ENCODE measurements around the gene ANKRD12.

The ANKRD12 gene

DNA sequence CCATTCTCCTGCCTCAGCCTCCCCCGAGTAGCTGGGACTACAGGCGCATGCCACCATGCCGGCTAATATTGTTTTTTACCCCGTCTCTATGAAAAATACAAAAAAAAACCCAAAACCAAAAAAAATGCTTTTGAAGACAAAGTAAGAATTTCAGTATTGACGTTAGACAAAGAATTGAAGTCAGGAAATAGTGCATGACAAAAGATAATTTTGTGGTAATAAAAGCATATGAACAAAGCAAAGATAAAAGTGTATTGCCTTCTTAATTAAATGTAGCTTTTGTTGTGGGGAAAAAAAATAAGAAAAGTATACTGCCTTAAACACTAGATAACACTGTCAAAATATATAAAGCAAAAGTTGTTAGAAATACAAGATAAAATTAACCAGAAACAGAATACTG, 86.8 kb downstream of the ANKRD12 start:
- TF ChIP-seq, protein P1, sequence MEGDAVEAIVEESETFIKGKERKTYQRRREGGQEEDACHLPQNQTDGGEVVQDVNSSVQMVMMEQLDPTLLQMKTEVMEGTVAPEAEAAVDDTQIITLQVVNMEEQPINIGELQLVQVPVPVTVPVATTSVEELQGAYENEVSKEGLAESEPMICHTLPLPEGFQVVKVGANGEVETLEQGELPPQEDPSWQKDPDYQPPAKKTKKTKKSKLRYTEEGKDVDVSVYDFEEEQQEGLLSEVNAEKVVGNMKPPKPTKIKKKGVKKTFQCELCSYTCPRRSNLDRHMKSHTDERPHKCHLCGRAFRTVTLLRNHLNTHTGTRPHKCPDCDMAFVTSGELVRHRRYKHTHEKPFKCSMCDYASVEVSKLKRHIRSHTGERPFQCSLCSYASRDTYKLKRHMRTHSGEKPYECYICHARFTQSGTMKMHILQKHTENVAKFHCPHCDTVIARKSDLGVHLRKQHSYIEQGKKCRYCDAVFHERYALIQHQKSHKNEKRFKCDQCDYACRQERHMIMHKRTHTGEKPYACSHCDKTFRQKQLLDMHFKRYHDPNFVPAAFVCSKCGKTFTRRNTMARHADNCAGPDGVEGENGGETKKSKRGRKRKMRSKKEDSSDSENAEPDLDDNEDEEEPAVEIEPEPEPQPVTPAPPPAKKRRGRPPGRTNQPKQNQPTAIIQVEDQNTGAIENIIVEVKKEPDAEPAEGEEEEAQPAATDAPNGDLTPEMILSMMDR (IDR thresholded peaks at IDR 0.05; ENCODE audit: low read depth, low read length, missing control alignments): no peak
- no peak for DNase-seq (ENCODE audit: low read depth)
- H3K4me3 ChIP-seq (ENCODE audit: low read depth, low read length): no peak overlapping the region
- in situ Hi-C loops (cut with HindIII; ENCODE audit: low sequenced_read_pairs): no loop called here

DNA sequence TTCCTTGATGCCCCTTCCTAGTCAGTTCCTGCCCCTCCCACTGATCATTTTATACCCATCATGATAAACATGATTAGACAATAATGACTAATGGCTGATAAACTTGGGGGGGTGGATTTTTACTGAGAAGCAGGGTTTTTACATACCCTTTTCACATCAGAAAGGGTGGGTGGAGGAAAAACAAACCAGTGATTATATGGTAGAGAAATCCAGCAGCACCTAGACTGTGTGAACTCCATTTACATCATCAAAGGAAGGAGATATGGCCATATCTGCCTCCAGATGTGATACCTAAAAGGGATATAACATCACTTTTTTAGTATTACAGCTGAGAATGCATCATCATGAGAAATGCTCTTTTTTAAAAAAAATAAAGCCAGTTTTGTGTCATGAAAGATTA, 89.9 kb downstream of the ANKRD12 start:
- in situ Hi-C loops (cut with HindIII; ENCODE audit: low sequenced_read_pairs): no loop called here
- TF ChIP-seq, protein P1 (IDR thresholded peaks at IDR 0.05; ENCODE audit: low read depth, low read length, missing control alignments): no peak
- no peak overlapping the region for H3K4me3 ChIP-seq (ENCODE audit: low read depth, low read length)
- DNase-seq (ENCODE audit: low read depth): no peak

DNA sequence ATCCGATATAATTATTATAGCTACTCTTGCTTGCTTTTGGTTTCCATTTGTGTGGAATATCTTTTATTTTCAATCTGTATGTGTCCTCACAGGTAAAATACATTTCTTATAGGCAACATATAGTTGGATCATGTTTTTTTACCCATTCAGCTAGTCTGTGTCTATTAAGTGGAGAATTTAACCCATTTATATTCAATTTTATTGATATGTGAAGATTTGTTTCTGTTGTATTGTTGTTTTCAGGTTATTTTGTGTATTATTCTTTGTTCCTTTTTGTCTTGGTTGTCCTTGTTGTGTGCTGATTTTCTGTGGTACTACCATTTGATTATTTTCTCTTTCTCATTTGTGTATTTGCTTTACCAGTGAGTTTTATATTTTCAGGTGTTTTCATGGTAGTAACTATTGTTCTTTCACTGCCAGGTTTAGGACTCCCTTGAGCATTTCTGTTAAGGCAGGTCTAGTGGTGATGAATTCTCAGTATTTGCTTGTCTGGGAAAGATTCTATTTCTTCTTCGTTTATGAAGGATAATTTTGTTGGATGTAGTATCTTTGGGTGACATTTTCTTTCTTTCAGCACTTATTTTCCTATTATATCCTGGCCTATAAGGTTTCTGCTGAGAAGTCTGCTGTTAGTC, 95.4 kb downstream of the ANKRD12 start:
- in situ Hi-C loops (cut with HindIII; ENCODE audit: low sequenced_read_pairs): no loop called here
- no peak for DNase-seq (ENCODE audit: low read depth)
- no peak overlapping the region for H3K4me3 ChIP-seq (ENCODE audit: low read depth, low read length)
- TF ChIP-seq, protein P1 (IDR thresholded peaks at IDR 0.05; ENCODE audit: low read depth, low read length, missing control alignments): no peak

DNA sequence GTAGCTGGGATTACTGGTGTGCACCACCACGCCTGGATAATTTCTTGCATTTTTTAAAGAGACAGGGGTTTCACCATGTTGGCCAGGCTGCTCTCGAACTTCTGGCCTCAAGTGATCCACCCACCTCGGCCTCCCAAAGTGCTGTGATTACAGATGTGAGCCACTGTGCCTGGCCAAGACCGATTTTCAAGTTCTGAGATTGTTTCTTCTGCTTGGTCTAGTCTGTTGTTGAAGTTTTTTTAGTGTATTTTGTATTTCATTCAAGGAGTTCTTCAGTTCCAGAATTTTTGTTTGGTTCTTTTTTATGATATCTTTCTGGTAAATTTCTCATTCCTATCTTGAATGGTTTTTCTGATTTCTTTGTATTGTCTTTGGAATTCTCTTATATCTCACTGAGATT, 96.4 kb downstream of the ANKRD12 start:
- in situ Hi-C loops (cut with HindIII; ENCODE audit: low sequenced_read_pairs): no loop called here
- no peak overlapping the region for H3K4me3 ChIP-seq (ENCODE audit: low read depth, low read length)
- TF ChIP-seq, protein P1 (IDR thresholded peaks at IDR 0.05; ENCODE audit: low read depth, low read length, missing control alignments): no peak
- no peak for DNase-seq (ENCODE audit: low read depth)

DNA sequence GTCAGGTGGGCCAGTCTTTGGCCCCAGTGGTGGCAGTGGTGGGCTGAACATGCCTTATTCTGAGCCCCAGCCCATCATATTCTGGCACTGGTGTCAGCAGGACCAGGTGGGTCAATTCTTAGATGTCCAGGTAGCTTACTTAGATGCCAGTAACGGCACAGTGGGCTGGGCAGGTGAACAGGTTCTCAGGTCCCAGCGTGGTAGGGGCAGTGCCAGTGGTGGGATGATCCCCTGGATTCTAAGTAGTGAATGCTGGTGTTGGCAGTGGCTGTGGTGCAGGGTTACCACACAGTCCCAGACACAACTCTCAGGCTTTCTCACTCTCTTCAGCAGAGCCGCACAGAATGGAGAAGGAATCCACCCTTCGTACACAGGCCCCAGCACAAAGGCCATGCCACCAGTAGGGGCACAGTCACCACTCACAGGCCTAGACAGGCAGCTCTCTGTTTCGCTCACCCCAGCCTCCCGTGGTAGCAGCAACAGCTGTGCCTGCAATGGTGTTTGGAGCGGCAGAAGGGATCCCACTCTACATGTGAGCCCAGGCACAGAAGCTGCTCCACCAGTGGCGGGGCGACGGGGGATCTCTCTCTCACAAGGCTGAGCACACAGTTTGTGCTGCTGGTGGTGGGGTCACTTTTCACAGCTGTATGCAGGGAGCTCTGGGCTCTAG, 97.3 kb downstream of the ANKRD12 start:
- no peak for DNase-seq (ENCODE audit: low read depth)
- in situ Hi-C loops (cut with HindIII; ENCODE audit: low sequenced_read_pairs): no loop called here
- no peak overlapping the region for H3K4me3 ChIP-seq (ENCODE audit: low read depth, low read length)
- TF ChIP-seq, protein P1 (IDR thresholded peaks at IDR 0.05; ENCODE audit: low read depth, low read length, missing control alignments): no peak

DNA sequence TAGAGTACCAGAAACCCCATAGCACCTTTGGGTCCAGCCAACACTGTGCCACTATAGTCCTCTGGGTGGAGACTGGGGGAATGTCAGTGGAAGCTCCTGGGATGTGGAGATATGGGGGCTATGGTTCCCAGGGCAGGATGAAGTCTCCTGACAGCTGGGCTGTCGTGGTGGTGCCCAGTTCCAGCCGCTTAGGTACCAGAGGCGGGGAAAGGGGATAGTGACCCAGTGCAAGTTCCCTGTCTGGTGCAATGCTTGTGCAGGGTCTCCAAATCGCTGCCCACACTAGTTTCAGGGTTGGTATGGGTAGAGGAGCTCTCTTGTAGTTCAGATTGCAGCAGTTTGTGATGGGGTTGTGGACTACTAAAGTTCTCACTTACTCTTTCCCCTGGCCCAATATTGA, 97.9 kb downstream of the ANKRD12 start:
- TF ChIP-seq, protein P1 (IDR thresholded peaks at IDR 0.05; ENCODE audit: low read depth, low read length, missing control alignments): no peak
- DNase-seq (ENCODE audit: low read depth): no peak
- no peak overlapping the region for H3K4me3 ChIP-seq (ENCODE audit: low read depth, low read length)
- in situ Hi-C loops (cut with HindIII; ENCODE audit: low sequenced_read_pairs): no loop called here

Data from astrocyte of the cerebellum (primary cell).